Neural crest cell (in vitro differentiated cells): ENCODE measurements around the gene MAPK1IP1L. TPM values are rescaled to one million over a fixed set of nuclear protein-coding genes. Genes with fewer than 3 reads are reported as not detected.

Experiments used
- DNase-seq: peaks from one replicate; pipeline ENCODE4 v3.0.0; 2021; ENCODE audit warnings: low read depth, mixed read lengths, low spot score
- H3K27ac Mint-ChIP-seq: one replicate; pipeline ENCODE4 v1.8.0; 2021; ENCODE audit warnings: mild to moderate bottlenecking, mixed read lengths; ENCODE audit not compliant: unreplicated experiment
- H3K27me3 Mint-ChIP-seq: 2 replicates; pipeline ENCODE4 v1.8.0; 2021; ENCODE audit warnings: low read depth, mild to moderate bottlenecking, mixed read lengths
- H3K36me3 Mint-ChIP-seq: 2 replicates; pipeline ENCODE4 v1.8.0; 2021; ENCODE audit warnings: low read depth, mild to moderate bottlenecking, mixed read lengths
- H3K4me1 Mint-ChIP-seq: 2 replicates; pipeline ENCODE4 v1.8.0; 2021; ENCODE audit warnings: mixed read lengths
- H3K4me3 Mint-ChIP-seq: one replicate; pipeline ENCODE4 v1.8.0; 2021; ENCODE audit warnings: mild to moderate bottlenecking, mixed read lengths
- H3K9me3 Mint-ChIP-seq: 2 replicates; pipeline ENCODE4 v1.8.0; 2021; ENCODE audit warnings: mixed read lengths
- total RNA-seq: library from RNA; stranded (reverse); gene quantifications from 2 replicates; pipeline ENCODE4 v1.2.1, GENCODE V29; 2021
- TF ChIP-seq, protein P1 (sequence below): fragments of 200-600 bp; sonication (generic); conservative IDR thresholded peaks from 2 replicates; pipeline ENCODE4 v1.5.0; 2021; ENCODE audit warnings: antibody characterized with exemption, mild to moderate bottlenecking

Gene MAPK1IP1L
- total RNA-seq, 1 donor from 2014 or later = 141 TPM

DNA sequence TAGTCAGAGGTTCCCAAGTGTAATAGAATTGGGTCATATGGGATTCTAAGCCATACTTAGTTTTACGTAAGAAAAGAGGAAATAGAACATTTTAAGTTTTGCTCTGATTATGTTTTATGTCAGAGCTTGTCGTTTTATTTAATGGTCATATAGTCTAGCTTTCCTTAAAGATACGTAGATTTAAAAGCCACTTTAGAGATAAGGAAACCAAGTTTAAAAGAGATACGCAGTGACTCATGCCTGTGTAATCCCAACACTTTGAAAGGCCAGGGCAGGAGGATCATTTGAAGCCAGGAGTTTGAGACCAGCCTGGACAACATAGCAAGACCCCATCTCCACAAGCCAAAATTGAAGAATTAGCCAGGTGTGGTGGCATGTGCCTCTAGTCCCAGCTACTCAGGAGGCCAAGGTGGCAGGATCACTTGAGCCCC, 19.5 kb downstream of the MAPK1IP1L start:
- Mint-ChIP-seq H3K36me3 (peaks cover 10% of the 10 kb centered on the region), H3K27ac (no peak overlapping the region), H3K27me3 (no peaks in the 10 kb centered on the region), H3K4me1 (peaks cover 29% of the 10 kb centered on the region), H3K9me3 (no peaks in the 10 kb centered on the region), H3K4me3 (no peak overlapping the region)
- TF ChIP-seq, protein P1, sequence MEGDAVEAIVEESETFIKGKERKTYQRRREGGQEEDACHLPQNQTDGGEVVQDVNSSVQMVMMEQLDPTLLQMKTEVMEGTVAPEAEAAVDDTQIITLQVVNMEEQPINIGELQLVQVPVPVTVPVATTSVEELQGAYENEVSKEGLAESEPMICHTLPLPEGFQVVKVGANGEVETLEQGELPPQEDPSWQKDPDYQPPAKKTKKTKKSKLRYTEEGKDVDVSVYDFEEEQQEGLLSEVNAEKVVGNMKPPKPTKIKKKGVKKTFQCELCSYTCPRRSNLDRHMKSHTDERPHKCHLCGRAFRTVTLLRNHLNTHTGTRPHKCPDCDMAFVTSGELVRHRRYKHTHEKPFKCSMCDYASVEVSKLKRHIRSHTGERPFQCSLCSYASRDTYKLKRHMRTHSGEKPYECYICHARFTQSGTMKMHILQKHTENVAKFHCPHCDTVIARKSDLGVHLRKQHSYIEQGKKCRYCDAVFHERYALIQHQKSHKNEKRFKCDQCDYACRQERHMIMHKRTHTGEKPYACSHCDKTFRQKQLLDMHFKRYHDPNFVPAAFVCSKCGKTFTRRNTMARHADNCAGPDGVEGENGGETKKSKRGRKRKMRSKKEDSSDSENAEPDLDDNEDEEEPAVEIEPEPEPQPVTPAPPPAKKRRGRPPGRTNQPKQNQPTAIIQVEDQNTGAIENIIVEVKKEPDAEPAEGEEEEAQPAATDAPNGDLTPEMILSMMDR = no peak
- DNase-seq = no peak

DNA sequence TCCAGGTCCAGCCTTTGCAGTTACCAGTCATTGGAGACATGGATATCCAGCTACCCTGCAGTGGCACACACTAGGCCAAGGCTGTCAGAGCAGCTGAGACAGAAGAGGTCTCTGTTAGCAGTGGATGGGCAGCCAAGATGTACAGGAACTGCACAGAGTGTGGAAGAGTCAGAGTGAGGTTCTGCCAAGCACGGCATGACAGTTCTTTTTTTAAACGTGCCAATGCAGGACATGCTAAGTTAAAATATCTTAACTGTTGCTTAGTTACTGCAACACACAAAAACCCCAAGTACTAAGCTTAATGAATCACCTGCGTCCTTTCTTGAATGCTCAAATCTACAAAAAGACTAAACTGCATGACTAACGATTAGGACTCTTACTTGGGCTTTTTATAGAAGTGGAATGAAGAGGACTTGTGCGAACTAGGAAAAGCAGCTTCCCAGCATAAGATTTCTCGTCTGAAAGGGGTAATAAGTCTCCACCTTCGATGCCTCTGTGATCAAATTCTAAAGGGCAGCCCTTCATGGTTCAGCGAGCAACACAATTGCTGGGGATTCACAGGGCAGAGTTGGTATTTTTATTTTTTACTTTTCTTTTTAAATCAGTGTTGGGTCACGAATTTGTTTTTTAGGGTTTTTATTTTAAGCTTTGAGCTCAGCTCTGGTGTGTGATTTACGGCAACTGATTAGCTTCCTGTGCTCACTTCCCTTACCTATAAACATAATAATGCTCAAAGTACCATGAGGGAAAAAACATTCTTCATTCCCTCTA, 20.6 kb downstream of the MAPK1IP1L start:
- H3K9me3 Mint-ChIP-seq = no peaks in the 10 kb centered on the region
- no peaks in the 10 kb centered on the region for H3K27me3 Mint-ChIP-seq
- peak overlapping the region; percentile 39 for H3K4me3 Mint-ChIP-seq
- H3K4me1 Mint-ChIP-seq = peaks cover 31% of the 10 kb centered on the region
- H3K36me3 Mint-ChIP-seq = peaks cover 5% of the 10 kb centered on the region
- DNase-seq = no peak
- no peak overlapping the region for H3K27ac Mint-ChIP-seq
- TF ChIP-seq, protein P1 = no peak

DNA sequence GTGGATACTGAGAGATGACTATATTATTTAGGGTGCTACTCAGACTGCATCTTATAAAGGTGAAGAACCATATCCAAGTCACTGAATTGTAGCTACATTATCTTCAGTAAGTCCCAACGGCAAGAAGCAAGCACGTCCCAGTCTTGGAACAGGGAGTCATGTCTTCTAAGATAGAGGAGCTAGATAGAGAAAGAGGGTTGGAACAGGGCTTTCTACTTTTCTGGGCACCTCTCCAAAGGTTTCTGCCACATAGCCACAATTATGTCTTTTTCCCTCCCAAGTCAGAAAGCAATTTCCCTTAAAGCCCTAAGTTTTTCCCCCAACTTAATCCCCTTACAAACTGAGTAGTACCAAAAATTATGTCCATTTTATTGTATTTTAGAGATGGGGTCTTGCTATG, 22.4 kb downstream of the MAPK1IP1L start:
- TF ChIP-seq, protein P1 = no peak
- no peak for DNase-seq
- no peak overlapping the region for H3K27ac Mint-ChIP-seq

DNA sequence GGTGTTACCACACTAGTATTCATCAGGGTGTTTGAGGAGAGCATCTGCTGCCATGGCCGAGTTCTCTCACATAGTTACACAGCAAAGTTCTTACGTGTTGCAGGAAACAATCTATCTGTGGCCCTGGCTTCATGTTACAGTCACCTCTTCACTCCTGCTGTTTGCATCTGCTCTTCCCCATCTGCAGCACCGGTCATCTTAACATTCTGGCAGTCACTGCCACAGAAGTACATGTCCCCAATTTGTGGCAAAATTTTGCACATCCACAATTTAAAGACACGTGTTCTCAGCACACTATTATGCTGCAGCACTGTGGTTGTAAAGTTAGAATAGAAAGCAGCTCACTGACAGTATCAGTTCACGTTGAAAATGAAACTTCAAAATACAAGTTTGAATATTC, 23.2 kb downstream of the MAPK1IP1L start:
- Mint-ChIP-seq H3K9me3 (no peaks in the 10 kb centered on the region), H3K4me1 (peaks cover 27% of the 10 kb centered on the region), H3K4me3 (no peak overlapping the region), H3K27me3 (no peaks in the 10 kb centered on the region), H3K36me3 (no peaks in the 10 kb centered on the region), H3K27ac (no peak overlapping the region)
- DNase-seq = no peak
- TF ChIP-seq, protein P1 = no peak

More for the DNA sequence above, 22.4 kb downstream of the MAPK1IP1L start:
- Mint-ChIP-seq H3K9me3 (no peaks in the 10 kb centered on the region), H3K4me1 (peaks cover 27% of the 10 kb centered on the region), H3K4me3 (no peak overlapping the region), H3K27me3 (no peaks in the 10 kb centered on the region), H3K36me3 (no peaks in the 10 kb centered on the region)

DNA sequence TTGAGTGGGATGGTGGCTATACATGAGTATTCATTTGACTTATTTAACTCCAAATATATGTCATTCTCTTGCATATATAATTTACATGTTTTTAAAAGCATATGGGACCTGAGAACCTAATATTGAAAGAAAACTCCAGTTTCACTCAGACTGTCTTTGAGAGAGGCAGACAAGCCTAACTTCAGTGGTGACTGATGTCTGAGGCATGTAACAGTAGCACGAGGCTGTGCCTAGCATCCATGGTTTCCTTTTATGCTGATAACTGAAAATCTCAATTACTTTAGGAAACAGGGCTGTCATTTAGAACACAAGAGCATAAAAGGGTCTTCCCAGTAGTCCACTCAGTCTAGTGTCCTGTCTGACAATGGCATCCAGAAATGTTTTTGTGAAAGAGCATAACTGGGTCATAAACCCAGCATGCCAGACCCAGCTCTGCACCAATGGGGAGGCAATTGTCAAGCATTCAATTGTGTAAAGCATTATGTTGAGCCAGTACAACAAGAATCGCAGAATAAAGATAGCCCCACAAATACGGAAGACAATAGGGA, 24.3 kb downstream of the MAPK1IP1L start:
- Mint-ChIP-seq H3K9me3 (no peaks in the 10 kb centered on the region), H3K27ac (no peak overlapping the region), H3K27me3 (no peaks in the 10 kb centered on the region), H3K4me1 (peaks cover 27% of the 10 kb centered on the region), H3K36me3 (no peaks in the 10 kb centered on the region), H3K4me3 (no peak overlapping the region)
- no peak for DNase-seq
- TF ChIP-seq, protein P1 = no peak
